Measurements from ENCODE around the gene STRIP2. TPM values are rescaled to one million over a fixed set of nuclear protein-coding genes. Genes with fewer than 3 reads are reported as not detected.

Gene STRIP2
- total RNA-seq, 6 donors from 2014 or later: 1.0 to 5.2 (median 1.7) TPM

DNA sequence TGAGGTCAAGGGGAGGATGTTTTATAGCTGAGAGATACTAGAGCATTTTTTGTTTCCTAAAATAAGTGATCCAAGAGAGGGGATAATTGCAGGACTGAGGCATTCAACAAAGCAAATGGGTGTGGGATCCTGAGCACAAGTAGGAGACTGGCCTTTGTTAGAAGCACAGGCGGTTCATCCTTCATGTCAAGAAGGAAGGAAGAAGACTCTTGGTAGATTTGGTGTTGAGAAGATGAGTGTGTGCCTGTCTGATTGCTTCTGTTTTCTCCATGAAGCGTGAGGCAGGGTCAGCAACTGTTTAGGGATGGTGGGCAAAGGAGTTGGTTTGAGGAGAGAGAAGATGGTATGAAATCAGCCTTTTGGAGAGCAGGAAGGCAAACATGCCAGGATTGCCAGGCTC, 27.6 kb downstream of the STRIP2 start:
- WGBS, 2 donors: 92 to 96% methylated on average over 2 of the region's 2 CpGs
- ATAC-seq (ENCODE audit: low FRiP score in 2 of 2) (no peak), DNase-seq (no peak)
- Histone ChIP-seq H3K4me3 (no peak overlapping the region), H3K4me1 (no peaks in the 10 kb centered on the region), H3K27me3 (no peaks in the 10 kb centered on the region), H3K27ac (no peak overlapping the region), H3K36me3 (no peaks in the 10 kb centered on the region), H3K9me3 (no peaks in the 10 kb centered on the region)
- TF ChIP-seq EP300 (IDR thresholded peaks at IDR 0.05) (no peak), POLR2AphosphoS5 (IDR thresholded peaks at IDR 0.05) (no peak), POLR2A (IDR thresholded peaks at IDR 0.05) (no peak)
- TF ChIP-seq, protein P1, sequence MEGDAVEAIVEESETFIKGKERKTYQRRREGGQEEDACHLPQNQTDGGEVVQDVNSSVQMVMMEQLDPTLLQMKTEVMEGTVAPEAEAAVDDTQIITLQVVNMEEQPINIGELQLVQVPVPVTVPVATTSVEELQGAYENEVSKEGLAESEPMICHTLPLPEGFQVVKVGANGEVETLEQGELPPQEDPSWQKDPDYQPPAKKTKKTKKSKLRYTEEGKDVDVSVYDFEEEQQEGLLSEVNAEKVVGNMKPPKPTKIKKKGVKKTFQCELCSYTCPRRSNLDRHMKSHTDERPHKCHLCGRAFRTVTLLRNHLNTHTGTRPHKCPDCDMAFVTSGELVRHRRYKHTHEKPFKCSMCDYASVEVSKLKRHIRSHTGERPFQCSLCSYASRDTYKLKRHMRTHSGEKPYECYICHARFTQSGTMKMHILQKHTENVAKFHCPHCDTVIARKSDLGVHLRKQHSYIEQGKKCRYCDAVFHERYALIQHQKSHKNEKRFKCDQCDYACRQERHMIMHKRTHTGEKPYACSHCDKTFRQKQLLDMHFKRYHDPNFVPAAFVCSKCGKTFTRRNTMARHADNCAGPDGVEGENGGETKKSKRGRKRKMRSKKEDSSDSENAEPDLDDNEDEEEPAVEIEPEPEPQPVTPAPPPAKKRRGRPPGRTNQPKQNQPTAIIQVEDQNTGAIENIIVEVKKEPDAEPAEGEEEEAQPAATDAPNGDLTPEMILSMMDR (IDR thresholded peaks at IDR 0.05): no peak

DNA sequence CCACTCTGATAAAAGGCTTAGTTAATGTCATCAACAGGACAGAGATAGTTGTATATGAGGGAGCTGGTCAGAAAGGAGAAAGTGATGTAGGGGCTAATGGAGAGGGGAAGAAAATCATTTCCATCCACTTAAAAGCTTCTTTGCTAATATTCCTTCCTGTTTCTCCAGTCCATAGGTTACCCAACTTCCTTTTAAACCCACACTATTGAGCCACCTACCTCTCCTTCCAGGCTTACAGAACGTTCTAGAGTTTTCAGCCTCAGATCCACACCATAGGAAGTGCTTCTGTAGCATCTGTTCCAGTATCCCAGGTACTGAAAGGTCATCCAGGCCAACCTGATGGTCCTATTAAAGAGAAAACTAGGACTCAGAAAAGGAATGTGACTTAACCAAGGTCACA, 28.2 kb downstream of the STRIP2 start:
- Histone ChIP-seq H3K36me3 (no peaks in the 10 kb centered on the region), H3K4me1 (no peaks in the 10 kb centered on the region), H3K27me3 (no peaks in the 10 kb centered on the region), H3K9me3 (no peaks in the 10 kb centered on the region), H3K4me3 (no peak overlapping the region), H3K27ac (no peak overlapping the region)
- DNase-seq (no peak), ATAC-seq (ENCODE audit: low FRiP score in 2 of 2) (no peak)
- TF ChIP-seq EP300 (IDR thresholded peaks at IDR 0.05) (no peak), POLR2AphosphoS5 (IDR thresholded peaks at IDR 0.05) (no peak), POLR2A (IDR thresholded peaks at IDR 0.05) (no peak)
- TF ChIP-seq, protein P1 (IDR thresholded peaks at IDR 0.05): no peak
- 59 to 66% methylated on average over 1 of the region's 1 CpG for WGBS, 2 donors

DNA sequence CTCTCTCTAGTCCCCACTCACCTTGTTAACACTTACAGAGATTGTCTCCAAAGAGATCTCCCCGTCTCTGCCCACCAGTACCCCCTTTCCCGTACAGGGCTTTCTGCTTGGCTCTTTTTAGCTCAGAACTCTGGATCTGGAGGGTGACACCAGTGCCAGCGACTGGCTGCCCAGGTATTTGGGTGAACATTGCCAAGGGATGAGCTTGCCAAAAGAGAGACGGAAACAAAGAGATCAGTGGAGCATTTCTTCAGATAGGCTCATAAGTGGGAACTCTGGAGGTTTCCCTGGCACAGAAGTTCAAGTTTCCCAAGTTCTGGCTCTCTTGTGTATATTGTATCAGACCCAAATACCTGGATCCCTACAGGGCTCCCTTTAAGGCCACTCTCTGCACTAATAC, 30.0 kb downstream of the STRIP2 start:
- H3K4me1 ChIP-seq: peaks cover 0 to 10% (median 0%) of the 10 kb centered on the region in 4 donors
- H3K27me3 ChIP-seq: no peaks in the 10 kb centered on the region
- no peak overlapping the region for H3K4me3 ChIP-seq
- ATAC-seq (ENCODE audit: low FRiP score in 2 of 2) (no peak), DNase-seq (no peak)
- no peaks in the 10 kb centered on the region for H3K9me3 ChIP-seq
- WGBS, 2 donors: 93 to 96% methylated on average over 4 of the region's 4 CpGs
- H3K27ac ChIP-seq: no peak overlapping the region
- no peaks in the 10 kb centered on the region for H3K36me3 ChIP-seq
- no peak for TF ChIP-seq POLR2AphosphoS5 (IDR thresholded peaks at IDR 0.05)
- TF ChIP-seq, protein P1 (IDR thresholded peaks at IDR 0.05): no peak
- TF ChIP-seq EP300 (IDR thresholded peaks at IDR 0.05): no peak
- TF ChIP-seq POLR2A (IDR thresholded peaks at IDR 0.05): no peak

DNA sequence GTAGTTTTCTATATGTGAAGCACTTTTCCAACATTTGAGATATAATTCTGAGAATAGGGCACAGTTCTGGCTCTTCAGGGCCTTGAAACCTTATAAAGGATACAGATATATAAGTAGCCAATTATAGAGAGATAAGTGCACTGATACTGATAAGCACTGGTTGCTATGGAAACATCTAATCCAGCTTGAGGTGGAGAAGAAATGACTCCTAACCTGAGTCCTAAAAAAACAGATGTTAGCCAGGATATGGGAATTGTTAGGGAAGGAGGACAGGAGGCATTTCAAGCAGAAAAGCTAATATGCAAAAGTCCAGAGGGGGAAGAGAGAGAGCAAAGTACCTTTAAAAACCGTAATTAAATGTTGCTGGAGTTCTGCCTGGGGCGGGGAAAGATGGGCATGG, 30.8 kb downstream of the STRIP2 start:
- WGBS, 2 donors: 70 to 86% methylated on average over 2 of the region's 2 CpGs

DNA sequence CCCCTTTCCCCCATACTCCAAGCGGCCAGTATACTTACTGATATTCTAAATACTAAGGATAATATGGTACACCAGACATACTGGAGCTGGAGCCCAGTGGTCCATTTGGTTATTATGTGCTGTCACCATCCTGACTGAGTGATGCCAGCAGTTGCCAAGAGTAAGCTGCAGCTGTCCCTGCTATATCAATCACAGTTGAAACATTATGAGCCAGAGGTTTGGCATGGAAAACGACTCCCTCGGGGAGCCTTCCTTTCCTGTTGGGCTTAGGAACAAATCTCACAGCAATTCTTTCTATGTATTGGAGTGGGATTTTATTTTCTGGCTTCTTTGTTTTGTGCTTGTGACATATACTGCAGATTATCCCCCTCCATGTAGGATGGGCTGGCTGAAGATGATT, 32.6 kb downstream of the STRIP2 start:
- DNase-seq: no peak
- 72 to 76% methylated on average over 3 of the region's 3 CpGs for WGBS, 2 donors
- H3K4me3 ChIP-seq: no peak overlapping the region
- TF ChIP-seq, protein P1 (IDR thresholded peaks at IDR 0.05): no peak
- no peak for TF ChIP-seq POLR2AphosphoS5 (IDR thresholded peaks at IDR 0.05)
- TF ChIP-seq POLR2A (IDR thresholded peaks at IDR 0.05): no peak
- no peak for TF ChIP-seq EP300 (IDR thresholded peaks at IDR 0.05)
- no peak overlapping the region for H3K27ac ChIP-seq
- H3K27me3 ChIP-seq: no peaks in the 10 kb centered on the region
- H3K9me3 ChIP-seq: no peaks in the 10 kb centered on the region
- no peaks in the 10 kb centered on the region for H3K36me3 ChIP-seq
- H3K4me1 ChIP-seq: peaks cover 0 to 10% (median 0%) of the 10 kb centered on the region in 4 donors
- no peak for ATAC-seq (ENCODE audit: low FRiP score in 2 of 2)

More for the DNA sequence above, 30.8 kb downstream of the STRIP2 start:
- no peak for DNase-seq
- no peak for ATAC-seq (ENCODE audit: low FRiP score in 2 of 2)
- H3K27ac ChIP-seq: no peak overlapping the region
- no peaks in the 10 kb centered on the region for H3K9me3 ChIP-seq
- no peak overlapping the region for H3K4me3 ChIP-seq
- H3K36me3 ChIP-seq: no peaks in the 10 kb centered on the region
- H3K27me3 ChIP-seq: no peaks in the 10 kb centered on the region
- TF ChIP-seq, protein P1 (IDR thresholded peaks at IDR 0.05): no peak
- no peak for TF ChIP-seq POLR2AphosphoS5 (IDR thresholded peaks at IDR 0.05)
- no peak for TF ChIP-seq POLR2A (IDR thresholded peaks at IDR 0.05)
- no peak for TF ChIP-seq EP300 (IDR thresholded peaks at IDR 0.05)
- peaks cover 0 to 10% (median 0%) of the 10 kb centered on the region in 4 donors for H3K4me1 ChIP-seq
